ENCODE data around the gene FBXW11. TPM values are rescaled to one million over a fixed set of nuclear protein-coding genes. Genes with fewer than 3 reads are reported as not detected.

FBXW11 gene
- total and polyA plus RNA-seq, 8 donors = 47.6 to 56.9 (median 54.4) TPM

DNA sequence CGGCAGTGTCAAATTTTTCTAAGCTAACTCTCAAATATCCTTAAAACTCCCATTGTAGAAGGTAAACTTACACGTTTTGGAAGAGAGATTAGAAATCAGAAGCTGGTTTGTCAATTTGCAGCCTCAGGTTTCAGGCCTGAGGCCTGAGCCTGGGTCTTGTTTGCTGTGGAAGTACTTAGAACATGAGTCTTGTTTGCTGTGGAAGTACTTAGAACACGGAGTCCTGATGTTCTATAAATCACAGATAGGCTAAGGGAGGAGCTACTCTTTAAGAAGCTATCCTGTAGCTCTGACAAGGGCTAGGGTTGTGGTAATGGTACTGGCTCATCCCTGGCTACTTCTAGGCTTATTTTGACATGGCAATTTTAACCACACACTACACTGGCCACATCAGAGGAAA, 97.8 kb downstream of the FBXW11 start:
- ATAC-seq (peak; percentile 76), DNase-seq (no peak)
- intact Hi-C loops (cut with DNase I) = no loop called here
- peaks cover 0 to 13% of the 10 kb centered on the region in 2 donors for H3K36me3 ChIP-seq
- no peaks in the 10 kb centered on the region for H3K27me3 ChIP-seq
- no peak overlapping the region for H3K27ac ChIP-seq
- H3K4me1 ChIP-seq = peaks cover 0 to 36% of the 10 kb centered on the region in 2 donors
- TF ChIP-seq, protein P1, sequence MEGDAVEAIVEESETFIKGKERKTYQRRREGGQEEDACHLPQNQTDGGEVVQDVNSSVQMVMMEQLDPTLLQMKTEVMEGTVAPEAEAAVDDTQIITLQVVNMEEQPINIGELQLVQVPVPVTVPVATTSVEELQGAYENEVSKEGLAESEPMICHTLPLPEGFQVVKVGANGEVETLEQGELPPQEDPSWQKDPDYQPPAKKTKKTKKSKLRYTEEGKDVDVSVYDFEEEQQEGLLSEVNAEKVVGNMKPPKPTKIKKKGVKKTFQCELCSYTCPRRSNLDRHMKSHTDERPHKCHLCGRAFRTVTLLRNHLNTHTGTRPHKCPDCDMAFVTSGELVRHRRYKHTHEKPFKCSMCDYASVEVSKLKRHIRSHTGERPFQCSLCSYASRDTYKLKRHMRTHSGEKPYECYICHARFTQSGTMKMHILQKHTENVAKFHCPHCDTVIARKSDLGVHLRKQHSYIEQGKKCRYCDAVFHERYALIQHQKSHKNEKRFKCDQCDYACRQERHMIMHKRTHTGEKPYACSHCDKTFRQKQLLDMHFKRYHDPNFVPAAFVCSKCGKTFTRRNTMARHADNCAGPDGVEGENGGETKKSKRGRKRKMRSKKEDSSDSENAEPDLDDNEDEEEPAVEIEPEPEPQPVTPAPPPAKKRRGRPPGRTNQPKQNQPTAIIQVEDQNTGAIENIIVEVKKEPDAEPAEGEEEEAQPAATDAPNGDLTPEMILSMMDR (IDR thresholded peaks at IDR 0.05) = no peak
- no peaks in the 10 kb centered on the region for H3K9me3 ChIP-seq
- H3K4me3 ChIP-seq = no peak overlapping the region

- ATAC-seq (peak; percentile 89), DNase-seq (peak in 2 of 4 donors; percentile 54 to 79)
- peak overlapping the region in 1 of 2 donors; percentile 1 for H3K27ac ChIP-seq
- H3K4me1 ChIP-seq = peaks cover 0 to 29% of the 10 kb centered on the region in 2 donors
- H3K9me3 ChIP-seq = no peaks in the 10 kb centered on the region
- intact Hi-C loops (cut with DNase I) = no loop called here
- H3K4me3 ChIP-seq = no peak overlapping the region
- H3K36me3 ChIP-seq = peaks cover 0 to 13% of the 10 kb centered on the region in 2 donors
- no peaks in the 10 kb centered on the region for H3K27me3 ChIP-seq
- TF ChIP-seq, protein P1 (IDR thresholded peaks at IDR 0.05) = peak; percentile 59 to 80
These were observed 98.6 kb downstream of the FBXW11 start for GRCh38 chr5:171907725-171908343.

DNA sequence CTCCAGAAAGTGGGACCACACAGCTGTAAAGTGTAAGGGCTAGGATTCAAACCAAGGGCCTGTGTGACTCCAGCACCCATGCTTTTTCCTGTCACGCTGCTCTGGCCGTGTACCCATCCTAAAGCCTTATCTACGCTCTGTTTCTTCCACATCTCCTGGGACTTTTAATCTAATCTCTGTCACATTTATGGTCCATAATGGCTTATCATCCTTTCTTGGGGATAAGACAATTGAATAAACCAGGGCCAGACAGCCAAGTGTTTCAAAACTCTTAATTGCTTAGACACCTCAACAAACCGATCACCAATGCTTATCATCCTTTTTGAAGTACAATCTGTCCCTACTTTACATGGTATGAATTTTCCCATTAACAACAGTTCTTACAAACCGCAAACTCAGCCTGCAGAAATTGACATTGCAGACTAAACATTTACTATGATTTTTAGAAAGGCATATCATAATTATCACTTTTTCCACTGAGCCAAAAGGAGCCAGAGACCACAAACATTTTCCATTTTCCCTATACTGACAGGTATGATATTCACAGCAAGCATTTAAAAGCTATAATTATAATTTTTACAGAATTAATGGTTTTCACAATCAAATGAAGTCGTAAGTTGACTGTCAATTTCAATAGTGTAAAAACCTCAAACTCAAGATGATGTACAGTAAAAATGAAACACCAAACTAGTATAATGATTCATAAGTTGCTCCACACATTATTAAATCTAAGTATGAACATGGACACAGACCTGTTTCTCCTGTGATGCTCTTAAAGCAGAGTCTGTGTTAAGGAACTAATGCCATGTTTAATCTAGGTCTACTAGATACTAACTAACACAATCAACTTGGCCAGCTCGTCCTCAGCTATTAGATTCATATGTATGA, 99.5 kb downstream of the FBXW11 start:
- TF ChIP-seq, protein P1 (IDR thresholded peaks at IDR 0.05) = no peak
- intact Hi-C loops (cut with DNase I) = no loop called here
- no peak overlapping the region for H3K4me3 ChIP-seq
- no peaks in the 10 kb centered on the region for H3K9me3 ChIP-seq
- H3K36me3 ChIP-seq = peaks cover 0 to 13% of the 10 kb centered on the region in 2 donors
- H3K27ac ChIP-seq = no peak overlapping the region
- ATAC-seq (no peak), DNase-seq (no peak)
- no peaks in the 10 kb centered on the region for H3K27me3 ChIP-seq
- peaks cover 0 to 20% of the 10 kb centered on the region in 2 donors for H3K4me1 ChIP-seq

DNA sequence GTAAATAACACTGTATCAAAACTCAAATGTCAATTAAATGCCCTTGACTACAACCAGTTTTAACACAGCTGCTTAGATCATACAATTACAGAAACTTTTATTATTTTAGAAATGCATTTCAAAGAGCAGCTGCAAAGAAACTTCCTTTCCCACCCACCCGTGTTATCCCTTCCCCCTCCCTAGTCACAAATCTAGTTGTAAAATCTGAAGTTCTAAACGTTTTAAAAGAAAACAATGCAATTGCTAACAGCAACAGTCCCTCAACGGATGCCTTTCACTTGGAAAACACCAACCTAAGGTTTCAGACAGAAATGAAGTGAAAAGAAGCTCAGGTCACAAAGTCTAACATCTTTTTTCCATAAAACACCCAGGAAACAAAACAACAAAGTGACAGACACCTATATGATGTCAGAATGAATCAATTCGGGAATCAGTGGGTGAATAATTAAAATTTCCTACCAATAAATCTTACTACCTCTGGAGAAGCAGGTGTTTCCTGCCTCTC, 100.3 kb downstream of the FBXW11 start:
- no peaks in the 10 kb centered on the region for H3K9me3 ChIP-seq
- DNase-seq (no peak), ATAC-seq (no peak)

More for the DNA sequence above, 100.3 kb downstream of the FBXW11 start:
- Histone ChIP-seq H3K27me3 (no peaks in the 10 kb centered on the region), H3K4me1 (peaks cover 0 to 19% of the 10 kb centered on the region in 2 donors), H3K4me3 (no peak overlapping the region), H3K27ac (no peak overlapping the region), H3K36me3 (peaks cover 0 to 13% of the 10 kb centered on the region in 2 donors)
- intact Hi-C loops (cut with DNase I) = no loop called here
- TF ChIP-seq, protein P1 (IDR thresholded peaks at IDR 0.05) = no peak

All from left lung (tissue), 10 donors.